ENCODE data around the gene PLAC1.
A peak's percentile ranks its signal among the peaks of the same experiment; 100 is the strongest.

The PLAC1 gene

GRCh38 chrX:134552351-134552750 lies 105.9 kb downstream of the PLAC1 start:
- TF ChIP-seq CTCF (IDR thresholded peaks at IDR 0.05; ENCODE audit: low read depth, low read length), result no peak
- H3K4me3 ChIP-seq (replicated peaks in 1 of 2; ENCODE audit: low read depth in 2 of 2, low read length in 2 of 2), result no peak overlapping the region
- DNase-seq (ENCODE audit: low read depth in 2 of 2), result no peak

GRCh38 chrX:134551376-134552048 lies 106.8 kb downstream of the PLAC1 start:
- TF ChIP-seq CTCF (IDR thresholded peaks at IDR 0.05; ENCODE audit: low read depth, low read length), result no peak
- H3K4me3 ChIP-seq (replicated peaks in 1 of 2; ENCODE audit: low read depth in 2 of 2, low read length in 2 of 2), result peak overlapping the region; percentile 21 to 73
- peak; percentile 59 to 67 for DNase-seq (ENCODE audit: low read depth in 2 of 2)

DNA sequence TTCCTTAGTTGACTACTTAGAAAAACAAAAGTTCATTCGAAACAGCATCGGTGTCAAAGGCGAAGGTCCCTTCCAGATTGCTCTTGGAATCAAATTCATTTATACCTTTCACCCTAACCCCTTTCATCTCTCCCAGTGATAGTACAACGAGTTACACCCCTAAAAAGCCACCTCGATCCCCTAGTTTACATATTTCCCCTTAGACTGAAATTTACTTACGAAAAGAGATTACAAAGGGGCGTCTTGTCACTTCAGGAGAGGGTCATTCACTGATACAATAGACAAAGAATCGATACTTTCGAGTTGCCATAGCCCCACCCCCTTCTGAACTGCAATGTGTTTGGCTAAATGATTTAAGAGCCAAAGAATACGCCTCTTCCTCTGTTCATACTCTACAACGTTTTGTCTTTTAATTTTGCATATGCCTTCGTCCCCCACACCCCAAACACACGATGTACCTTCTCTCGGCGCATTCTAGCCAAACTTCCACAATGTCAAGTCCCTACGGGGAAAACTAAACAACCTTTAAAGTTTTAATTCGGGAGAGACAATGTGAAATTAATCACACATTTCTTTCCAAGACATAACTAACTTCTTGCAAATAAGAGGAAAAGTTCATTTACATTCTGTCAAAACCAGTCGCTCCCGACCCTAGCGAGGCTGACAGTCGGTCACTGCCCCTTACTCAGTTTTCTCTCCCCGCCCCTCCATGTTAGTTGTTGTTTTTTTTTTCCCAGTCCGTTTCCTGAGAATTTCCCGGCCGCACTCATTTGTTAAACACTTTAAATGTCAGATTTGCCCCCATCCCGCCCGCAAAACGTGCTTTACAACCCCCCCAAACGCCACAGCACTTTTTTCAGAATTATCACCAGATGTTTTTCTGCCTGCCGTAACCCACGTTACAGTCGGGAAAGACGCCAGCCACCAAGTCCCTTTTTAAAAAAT lies 109.7 kb downstream of the PLAC1 start:
- no peak for TF ChIP-seq CTCF (IDR thresholded peaks at IDR 0.05; ENCODE audit: low read depth, low read length)
- DNase-seq (ENCODE audit: low read depth in 2 of 2), result peak in 1 of 2 donors; percentile 25
- H3K4me3 ChIP-seq (replicated peaks in 1 of 2; ENCODE audit: low read depth in 2 of 2, low read length in 2 of 2), result peak overlapping the region; percentile 72 to 73

DNA sequence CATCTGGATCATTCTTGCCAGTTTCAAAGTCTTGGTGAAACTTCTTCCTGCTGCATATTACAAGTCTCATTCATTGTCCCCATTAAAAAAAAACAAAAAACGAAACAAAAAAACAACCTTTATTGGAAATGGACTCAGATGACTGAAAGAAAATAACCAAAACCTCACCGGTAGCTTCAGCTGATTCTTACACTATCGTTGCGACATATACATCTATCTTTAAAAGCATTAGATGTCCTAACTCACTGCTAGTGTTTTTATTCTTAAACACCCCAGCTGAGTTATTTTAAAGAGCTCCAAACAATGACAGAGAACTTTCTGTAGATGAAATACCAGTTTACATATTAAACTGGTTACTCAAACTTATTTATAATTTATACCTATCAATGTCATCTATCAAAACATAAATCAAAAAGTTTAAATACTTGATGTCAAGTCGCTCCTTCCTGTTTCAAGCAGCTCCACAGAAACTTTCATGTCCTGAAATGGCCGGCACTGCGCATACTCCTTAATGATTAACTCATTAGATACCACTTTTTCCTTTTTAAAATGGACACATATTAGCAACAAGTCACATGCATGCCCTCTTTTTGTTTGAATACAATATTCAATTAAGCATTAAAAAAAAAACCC lies 111.1 kb downstream of the PLAC1 start:
- DNase-seq (ENCODE audit: low read depth in 2 of 2), result peak; percentile 17 to 53
- H3K4me3 ChIP-seq (replicated peaks in 1 of 2; ENCODE audit: low read depth in 2 of 2, low read length in 2 of 2), result peak overlapping the region; percentile 72 to 73
- no peak for TF ChIP-seq CTCF (IDR thresholded peaks at IDR 0.05; ENCODE audit: low read depth, low read length)

DNA sequence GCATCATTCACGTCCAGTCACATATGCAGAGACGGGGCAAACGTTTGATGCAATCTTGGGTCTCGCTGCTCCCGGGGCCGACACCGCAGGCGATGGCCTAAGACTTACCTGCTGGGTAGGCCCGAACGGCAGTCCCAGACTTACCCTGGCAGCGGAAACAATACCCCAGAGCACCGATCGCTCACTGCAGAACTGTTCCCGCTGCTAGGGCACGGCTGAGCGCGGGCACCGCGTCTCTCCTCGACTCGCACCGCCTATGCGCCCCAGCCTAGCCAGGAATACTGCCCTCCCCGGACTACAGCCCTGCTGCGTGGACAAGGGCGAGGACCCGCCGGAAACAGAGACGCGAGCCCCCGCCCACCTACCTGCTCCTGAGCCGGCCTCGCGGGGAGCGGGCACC lies 112.1 kb downstream of the PLAC1 start:
- TF ChIP-seq CTCF (IDR thresholded peaks at IDR 0.05; ENCODE audit: low read depth, low read length), result no peak
- DNase-seq (ENCODE audit: low read depth in 2 of 2), result no peak
- peak overlapping the region in 1 of 2 donors; percentile 72 for H3K4me3 ChIP-seq (replicated peaks in 1 of 2; ENCODE audit: low read depth in 2 of 2, low read length in 2 of 2)

DNA sequence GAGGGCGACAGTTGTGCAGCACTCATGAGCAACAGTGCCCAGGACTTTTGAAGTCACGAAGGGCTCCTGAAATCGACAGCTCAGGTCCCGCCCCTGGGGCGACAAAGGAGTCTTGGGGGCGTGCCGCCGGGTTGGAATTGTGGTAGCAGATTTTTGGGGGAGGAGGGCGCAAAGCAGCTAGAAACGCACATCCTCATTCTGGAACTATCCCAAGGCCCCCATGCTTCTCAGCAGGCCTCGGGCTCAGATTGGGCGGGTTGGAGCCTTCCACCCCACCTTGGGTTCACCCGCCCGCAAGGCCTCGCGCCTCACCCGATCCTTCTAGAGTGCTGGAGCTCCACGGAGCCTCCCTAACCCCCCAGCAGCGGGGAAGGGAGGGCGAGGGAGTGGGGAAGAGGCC lies 112.8 kb downstream of the PLAC1 start:
- H3K4me3 ChIP-seq (replicated peaks in 1 of 2; ENCODE audit: low read depth in 2 of 2, low read length in 2 of 2), result no peak overlapping the region
- no peak for TF ChIP-seq CTCF (IDR thresholded peaks at IDR 0.05; ENCODE audit: low read depth, low read length)
- no peak for DNase-seq (ENCODE audit: low read depth in 2 of 2)

All from cardiac fibroblast (primary cell).